ENCODE measurements around the gene CPB2.

The CPB2 gene

GRCh38 chr13:46062185-46062584 lies 42.6 kb downstream of the CPB2 start:
- no peak for TF ChIP-seq CTCF (IDR thresholded peaks at IDR 0.05)
- Histone ChIP-seq H3K4me3 (no peak overlapping the region), H3K27ac (no peak overlapping the region)
- no peak for DNase-seq (ENCODE audit: low spot score)

GRCh38 chr13:46059405-46059804 lies 45.4 kb downstream of the CPB2 start:
- Histone ChIP-seq H3K4me3 (no peak overlapping the region), H3K27ac (no peak overlapping the region)
- TF ChIP-seq CTCF (IDR thresholded peaks at IDR 0.05): no peak
- DNase-seq (ENCODE audit: low spot score): no peak

- TF ChIP-seq CTCF (IDR thresholded peaks at IDR 0.05): no peak
- no peak for DNase-seq (ENCODE audit: low spot score)
- no peak overlapping the region for H3K27ac ChIP-seq
Observed at GRCh38 chr13:46058268-46058667, 46.6 kb downstream of the CPB2 start.

GRCh38 chr13:46057256-46058015 lies 47.4 kb downstream of the CPB2 start:
- no peak for DNase-seq (ENCODE audit: low spot score)
- Histone ChIP-seq H3K4me3 (no peak overlapping the region), H3K27ac (no peak overlapping the region)
- TF ChIP-seq CTCF (IDR thresholded peaks at IDR 0.05): no peak

More at GRCh38 chr13:46058268-46058667, 46.6 kb downstream of the CPB2 start:
- no peak overlapping the region for H3K4me3 ChIP-seq

- TF ChIP-seq CTCF (IDR thresholded peaks at IDR 0.05): no peak
- Histone ChIP-seq H3K4me3 (peak overlapping the region; percentile 94), H3K27ac (peak overlapping the region; percentile 95 to 98)
- no peak for DNase-seq (ENCODE audit: low spot score)
Observed at GRCh38 chr13:46053162-46054012, 51.4 kb downstream of the CPB2 start.

- H3K27ac ChIP-seq: peak within 1 kb of the TSS; percentile 95 to 98
- DNase-seq (ENCODE audit: low spot score): peak; percentile 93
- TF ChIP-seq CTCF (IDR thresholded peaks at IDR 0.05): no peak
- peak within 1 kb of the TSS; percentile 94 for H3K4me3 ChIP-seq
Observed at GRCh38 chr13:46052319-46053161, 52.3 kb downstream of the CPB2 start, which contains the start of gene ZC3H13. TSS of gene ZC3H13 (minus strand) at chr13:46052746. CDS start at chr13:46045507, 7,239 bp downstream.
